HG02840 (cell line): Measurements from ENCODE around the gene GFRA1.

Experiments
- ATAC-seq: cut with Tn5 transposase; IDR thresholded peaks from one replicate; pipeline ENCODE4 v1.9.1; 2021; ENCODE audit warnings: mild to moderate bottlenecking, moderate library complexity, moderate number of reproducible peaks; ENCODE audit not compliant: unreplicated experiment, low FRiP score

GFRA1 gene

DNA sequence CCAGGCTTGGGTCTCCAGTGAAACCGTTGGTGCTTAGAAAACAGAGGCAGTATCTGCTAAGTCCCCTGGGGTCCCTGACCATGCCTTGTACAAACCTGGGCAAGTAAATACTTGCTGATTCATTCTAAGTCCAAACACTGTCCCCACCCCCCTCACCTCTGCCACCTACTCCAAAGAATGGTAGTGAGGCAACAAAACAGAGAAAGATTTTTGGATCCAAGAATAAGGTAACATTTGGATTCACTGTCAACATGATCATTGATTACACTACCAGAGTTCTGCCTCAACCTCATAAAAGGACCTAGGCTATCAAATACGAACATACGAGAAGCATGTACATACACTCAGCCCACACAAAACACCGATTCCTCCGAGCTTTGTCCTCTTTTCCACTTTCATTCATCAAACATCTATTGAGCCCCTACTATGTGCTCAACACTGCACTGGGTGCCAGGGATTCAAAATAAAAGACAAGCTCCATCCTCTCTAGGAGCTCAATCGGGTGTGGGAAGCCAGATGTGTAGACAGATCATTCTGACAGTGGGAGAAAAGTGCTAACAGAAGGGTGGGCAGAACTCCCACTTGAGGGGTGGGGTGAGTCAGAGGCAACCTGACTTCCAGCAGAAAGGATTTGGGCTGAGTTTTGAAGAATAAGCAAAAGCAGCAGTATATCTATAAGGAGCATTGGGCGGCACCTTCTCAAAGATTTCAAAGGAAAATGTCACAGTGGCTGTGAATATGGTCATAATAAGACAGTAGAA, 71.2 kb downstream of the GFRA1 start:
- ATAC-seq, result no peak

DNA sequence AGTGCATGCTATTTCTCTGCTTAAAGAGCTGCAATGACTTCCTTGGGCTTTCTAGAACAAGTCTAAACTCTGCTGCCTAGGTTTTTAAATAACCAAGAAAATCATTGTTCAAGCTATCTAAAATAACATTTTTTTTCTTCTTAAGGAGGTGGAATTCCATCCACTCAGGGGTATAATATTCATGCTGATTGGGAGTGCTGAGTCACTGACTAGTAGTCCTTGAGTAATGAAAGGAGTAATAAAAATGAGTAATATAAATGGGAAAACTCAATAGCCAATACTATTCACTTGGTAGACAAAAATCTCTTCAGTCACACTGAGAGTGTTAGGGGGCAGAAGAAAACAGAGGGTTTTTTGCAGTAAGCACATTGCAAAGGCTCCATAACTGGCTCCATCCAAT, 72.0 kb downstream of the GFRA1 start:
- ATAC-seq, result no peak

DNA sequence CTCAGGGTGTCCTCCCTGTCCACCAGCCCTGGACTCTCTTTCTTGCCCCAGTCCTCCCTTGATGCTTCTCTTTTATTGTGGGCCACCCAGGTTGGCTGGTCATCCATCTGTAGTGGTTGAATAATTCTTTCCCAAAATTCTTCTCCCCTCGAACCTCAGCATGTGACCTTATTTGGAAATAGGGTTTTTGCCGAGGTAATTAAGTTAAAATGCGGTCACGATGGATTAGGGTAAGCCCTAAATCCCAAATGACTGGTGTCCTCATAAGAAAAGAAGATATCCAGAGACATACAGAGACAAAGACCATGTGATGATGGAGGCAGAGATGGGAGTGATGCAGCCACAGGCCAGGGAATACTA, 74.3 kb downstream of the GFRA1 start:
- no peak for ATAC-seq

DNA sequence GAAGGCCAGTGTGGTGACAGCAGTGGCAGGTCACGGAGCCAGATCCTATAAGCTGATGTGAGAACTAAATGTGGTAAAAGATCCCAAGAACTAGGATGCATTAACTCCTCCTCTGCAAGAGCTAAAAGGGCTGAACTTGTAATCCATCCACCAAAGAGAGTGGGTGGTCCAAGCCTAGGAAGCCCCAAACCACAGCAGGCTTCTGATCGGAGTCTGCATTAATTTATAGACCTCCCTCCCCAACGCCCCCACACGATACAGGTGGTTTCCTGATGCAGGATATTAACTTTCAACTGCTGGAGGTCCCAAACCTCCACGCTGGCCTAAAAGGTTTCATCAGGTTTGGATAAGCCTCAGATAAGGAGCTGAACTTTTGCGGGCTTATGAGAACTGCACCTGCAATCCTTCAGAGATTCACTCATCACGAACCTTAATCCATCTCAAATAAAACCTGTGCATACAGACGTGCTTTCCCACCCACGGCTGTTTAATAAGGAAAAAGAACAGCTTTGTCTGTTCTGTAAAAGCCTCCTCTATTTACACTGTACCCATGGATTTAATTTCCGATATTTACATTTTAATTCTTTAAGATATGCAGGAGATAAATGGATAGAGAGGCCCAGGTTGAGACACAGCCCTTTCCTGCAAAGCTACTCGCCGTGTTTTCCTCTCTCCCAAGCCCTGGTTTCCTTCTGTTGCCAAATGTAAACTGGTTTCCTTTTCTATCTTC, 74.9 kb downstream of the GFRA1 start:
- no peak for ATAC-seq

DNA sequence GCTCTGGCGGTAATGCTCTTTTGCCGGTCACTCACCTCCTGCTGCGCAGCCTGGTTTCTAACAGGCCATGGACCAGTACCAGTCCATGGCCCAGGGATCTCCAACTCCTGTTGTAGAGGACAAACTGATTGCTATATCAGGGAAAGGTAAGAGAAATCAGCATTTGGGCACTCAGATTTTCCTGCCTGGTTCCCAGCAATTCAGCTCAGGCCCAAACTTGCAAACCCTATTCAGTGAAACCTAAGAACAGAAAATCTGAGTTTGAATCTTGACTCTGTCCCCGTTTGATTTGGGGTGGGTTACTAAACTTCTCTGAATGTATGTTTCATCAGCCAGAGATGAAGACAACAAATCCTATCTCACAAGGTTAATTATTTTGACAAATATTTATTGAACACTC, 77.4 kb downstream of the GFRA1 start:
- ATAC-seq, result no peak

DNA sequence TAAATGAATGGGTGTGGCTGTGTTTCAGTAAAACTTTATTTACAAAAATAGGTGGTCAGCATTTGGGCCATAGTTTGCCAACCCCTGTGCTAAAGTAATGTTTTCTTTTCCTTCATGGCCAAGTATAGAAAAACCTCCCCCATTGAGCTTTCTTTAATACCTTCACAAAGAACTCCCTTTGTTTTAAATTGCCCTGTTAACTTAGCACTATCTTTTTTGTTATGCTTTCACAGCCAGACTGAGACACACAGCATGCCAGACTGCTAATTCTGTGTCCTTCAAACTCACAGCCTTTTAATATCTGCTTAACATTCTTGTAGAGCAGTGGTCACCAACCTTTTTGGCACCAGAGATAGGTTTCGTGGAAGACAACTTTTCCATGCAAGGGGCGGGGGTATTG, 78.0 kb downstream of the GFRA1 start:
- no peak for ATAC-seq

DNA sequence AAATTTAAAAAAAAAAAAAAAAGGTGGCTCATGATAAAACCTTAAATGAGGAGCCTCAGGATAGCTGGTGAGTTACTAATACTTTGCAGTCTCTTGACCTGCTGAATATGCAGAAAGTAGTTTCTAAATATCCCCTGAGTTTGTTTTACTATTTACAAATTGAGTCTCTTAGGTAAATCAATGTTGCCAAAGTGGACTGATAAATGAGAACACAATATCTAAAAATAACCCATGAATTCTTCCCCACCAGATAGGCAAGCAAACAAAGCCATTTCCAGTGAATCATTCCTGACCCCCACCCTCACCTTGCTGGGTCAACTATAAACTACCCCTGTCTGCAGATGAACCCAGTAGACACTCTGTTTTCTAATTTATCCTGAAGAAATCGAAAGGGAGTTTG, 78.9 kb downstream of the GFRA1 start:
- ATAC-seq, result no peak

DNA sequence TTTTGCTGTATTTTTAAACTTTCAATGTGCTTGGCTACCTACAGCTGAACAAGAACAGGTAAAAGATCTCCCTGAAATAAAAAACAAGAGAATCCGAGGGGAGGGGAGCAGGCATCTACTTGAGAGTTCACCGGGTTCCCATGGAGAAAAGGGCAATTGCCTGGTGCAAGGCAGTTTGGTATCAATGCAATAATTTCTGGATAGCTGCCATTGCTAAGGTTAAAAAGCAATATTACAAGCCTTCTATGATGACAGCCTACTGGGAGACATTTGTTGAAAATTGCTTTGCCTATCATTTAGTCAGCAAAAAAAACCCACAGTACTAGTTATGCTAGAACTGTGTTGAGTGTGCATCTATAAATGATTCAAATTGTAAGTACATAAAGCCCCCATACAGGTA, 82.1 kb downstream of the GFRA1 start:
- no peak for ATAC-seq

DNA sequence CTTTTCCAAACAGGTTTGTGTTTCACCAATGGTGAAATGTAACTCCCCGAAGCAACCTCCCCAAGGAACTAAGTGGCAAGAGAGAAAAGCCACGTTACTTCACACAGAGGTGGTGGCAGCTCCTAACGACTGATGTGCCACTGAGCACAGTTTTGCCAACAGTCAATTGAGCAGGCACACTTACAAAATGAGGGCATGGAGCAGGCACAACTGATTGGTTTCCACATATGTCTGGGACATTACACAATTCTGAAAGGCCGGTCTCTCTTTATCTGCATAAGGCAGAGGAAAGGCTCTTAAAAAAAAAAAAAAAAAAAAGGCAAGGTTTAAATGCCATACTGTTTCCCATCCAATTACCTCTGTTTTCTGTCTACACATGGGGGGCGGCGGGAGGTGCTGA, 86.7 kb downstream of the GFRA1 start:
- no peak for ATAC-seq

DNA sequence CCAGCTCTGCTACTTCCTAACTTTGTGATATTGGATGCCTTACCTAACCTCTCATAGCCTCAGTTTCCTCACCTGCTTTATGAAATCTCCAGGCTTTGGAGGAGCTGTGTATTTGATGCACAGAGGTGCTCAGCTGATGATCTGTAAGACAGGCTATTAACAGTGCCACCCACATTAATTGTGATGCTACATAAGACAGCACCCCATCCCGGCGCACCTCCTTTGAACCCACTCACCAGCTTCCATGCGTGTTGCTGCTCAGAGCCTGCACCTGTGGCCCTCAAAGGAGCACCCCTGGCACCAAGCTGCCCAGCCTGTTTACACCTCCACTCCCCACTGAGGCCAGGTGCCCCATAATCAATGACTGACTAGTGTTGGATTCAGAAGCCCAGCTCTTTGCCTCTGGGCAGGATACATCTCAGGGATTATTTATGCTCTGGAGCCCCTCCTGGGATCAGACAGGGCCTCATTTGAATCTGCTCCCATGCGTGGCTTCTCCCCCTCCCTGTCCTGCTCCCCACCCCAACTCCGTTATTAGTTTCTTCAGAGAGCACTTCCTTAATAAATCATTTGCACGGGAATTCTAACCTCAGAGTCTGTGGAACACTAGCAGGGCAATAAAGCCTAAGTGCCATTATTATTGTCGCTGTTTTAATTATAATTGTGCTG, 87.7 kb downstream of the GFRA1 start:
- no peak for ATAC-seq

DNA sequence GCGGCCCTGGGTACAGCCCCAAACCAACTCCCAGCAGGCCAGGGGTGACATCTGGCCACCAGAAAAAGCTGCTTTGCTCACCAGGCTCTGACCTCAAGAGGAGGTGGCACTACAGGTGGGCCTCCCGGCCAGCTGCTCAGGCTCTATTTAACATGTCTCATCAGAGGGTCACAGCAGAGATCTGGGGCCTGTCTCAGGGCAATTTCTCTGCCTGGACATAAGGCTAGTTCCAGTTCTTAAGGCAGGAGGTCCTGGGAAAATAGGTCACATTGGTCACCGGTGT, 88.6 kb downstream of the GFRA1 start:
- no peak for ATAC-seq

DNA sequence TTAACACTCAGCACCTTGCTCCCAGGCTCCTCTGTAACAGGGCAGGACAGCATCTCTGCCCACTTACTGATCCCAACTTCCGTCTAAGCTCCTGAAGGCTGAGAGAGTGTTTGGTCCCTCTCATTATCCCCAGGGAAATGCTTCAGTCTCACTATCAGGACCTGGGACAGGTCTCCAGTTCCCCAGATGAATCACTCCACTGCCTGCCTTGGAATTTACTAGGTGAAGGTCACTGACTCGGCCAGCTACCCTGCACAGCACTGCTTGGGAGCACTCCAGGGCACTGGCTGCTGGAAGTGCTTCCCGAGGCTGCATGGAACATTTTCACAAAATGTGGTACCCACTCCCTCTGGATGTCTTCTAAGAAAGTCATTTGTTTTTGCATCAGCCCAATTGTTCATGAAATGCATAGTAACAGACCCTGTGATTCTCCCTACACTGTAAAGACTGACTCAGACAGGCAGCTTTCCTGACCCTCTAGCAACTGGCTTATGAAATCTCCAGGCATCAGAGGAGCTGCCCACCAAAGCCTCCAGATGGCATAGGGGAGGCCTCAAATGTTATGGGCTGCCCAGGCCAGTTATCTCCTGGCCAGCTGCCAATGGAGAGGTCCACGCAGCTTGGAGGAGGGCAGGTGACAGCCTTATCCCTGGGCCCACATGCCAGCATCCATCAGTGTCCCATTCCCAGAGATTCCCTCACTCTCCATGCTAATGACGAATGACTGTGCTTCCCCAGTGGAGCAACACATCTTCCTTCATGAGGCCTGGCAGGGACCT, 89.1 kb downstream of the GFRA1 start:
- ATAC-seq, result no peak

DNA sequence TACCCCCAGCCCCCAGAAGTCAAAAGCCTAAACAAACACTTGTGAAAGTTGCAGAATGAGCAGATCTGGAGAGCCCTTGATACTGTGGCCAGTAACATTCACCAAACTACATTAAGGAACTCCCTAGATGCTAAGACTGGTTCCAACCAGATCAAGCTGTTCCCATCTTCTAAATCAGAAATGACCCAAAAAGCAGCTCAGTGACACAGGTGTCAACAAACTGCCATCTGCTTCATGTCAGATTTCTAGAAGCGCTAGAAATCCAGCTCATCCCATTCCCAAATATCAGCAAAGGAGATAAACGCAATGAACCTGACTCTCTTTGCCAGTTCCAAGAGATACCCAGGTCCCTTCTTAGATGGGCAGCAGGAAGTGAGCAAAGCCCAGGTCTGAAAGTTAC, 90.6 kb downstream of the GFRA1 start:
- ATAC-seq, result no peak

DNA sequence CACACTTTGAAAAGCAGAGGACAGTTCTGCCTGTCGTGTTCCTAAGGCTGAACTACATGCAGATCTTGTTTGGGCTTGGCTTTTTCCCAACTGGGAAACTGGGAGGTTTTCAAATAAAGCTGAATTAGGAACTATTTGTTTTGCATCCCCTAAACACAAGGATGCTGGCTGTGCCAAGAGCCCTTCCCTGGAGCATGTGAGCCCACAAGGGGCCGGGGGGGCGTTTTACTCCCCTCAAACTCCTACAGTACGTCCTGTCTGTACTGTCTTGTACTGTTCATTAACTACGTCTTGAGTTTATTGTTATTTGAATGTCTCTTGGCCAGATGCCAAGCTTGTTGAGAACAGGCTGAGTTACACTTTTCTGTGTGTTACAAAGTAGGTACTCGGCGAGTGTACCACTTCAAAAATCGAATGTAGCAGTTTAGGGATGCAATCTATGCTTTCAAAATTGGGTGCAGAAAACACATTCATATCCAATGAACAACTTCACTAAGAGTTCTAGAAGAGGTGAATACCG, 94.9 kb downstream of the GFRA1 start:
- no peak for ATAC-seq

DNA sequence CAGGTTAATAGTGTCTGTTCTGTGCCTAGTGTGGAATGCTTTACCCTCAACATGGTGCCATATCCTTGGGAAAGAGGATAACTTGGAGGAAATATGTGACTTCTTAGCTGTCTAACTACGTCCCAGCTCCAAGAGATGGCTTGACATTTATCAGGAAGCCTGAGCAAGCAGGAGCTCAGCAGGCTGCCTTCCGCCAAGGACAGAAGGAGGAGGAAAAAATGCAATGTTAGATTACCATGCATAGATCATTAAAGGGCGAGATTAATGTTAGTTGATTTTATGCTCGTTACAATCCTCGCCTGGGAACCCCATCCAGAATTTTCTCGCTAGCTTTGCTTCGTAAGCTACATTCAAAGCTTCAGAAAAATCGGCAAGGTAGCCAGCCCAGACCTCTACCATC, 97.8 kb downstream of the GFRA1 start:
- ATAC-seq, result no peak

DNA sequence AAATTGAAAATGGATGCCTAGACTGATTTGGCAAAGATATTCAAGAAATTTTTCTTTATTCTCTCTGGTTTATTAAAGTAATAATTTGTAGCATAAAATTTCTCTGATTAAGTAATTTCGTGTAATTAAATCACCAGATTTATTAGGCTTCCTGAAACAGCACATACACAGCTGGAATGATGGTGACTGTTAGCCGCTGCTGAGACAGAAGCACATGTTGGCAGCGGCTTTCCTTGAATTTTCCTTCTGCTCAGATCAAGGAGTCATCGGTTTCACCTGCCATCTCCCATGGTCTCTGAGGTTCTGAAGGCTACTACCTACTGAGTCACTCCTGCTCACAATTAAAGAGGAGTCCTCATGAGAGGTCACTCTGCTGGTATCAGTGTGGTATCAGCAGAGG, 101.5 kb downstream of the GFRA1 start:
- ATAC-seq, result no peak

DNA sequence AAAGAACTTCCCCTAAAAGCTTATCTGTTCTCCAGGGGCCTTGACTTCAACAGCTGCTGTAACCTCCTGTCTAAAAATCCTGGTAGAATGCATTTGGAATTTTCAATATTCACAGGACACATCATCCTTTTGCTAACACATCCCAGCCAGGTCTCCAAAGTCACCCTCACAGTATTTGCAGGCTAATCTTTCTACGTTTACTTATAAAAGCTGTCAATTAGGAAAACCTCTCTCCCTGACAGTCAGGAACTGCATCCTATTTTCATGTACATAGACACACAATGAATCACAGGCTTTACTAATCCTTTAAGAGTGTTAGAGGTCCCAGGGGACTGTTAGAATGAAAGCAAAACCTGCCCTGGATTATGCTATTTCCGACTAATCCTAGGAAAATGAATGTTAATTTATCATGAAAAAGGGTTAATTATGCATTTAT, 102.2 kb downstream of the GFRA1 start:
- ATAC-seq, result no peak

DNA sequence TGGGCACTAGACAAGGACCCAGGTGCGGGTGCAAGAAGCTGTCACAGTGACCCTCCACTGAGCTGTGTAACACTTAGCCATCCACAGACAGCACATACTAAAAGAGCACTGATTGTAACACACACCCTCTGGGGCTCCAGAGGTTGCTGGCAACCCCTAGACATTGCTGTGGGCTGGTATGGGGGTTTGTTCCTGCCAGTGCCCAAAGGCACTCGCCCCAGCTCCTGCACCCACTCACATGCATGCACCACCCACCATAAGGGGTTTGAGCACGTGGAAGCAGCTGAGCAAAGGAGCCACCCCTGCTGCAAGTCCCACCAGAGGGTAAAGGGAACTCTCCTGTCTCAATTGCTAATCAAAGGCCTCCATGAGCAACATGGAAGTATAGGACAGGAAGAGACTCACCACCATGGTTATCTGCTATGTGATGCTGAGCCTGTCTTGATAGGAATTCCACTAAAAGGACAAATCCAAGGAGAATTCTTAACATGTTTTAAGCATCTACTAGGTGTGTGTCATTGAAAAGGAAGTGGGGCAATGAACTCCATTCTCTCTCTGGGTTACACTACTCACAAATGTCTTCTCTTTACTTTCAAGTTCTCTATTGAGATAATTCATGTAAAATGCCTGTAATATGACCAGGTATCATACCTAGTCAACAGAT, 103.1 kb downstream of the GFRA1 start:
- no peak for ATAC-seq

DNA sequence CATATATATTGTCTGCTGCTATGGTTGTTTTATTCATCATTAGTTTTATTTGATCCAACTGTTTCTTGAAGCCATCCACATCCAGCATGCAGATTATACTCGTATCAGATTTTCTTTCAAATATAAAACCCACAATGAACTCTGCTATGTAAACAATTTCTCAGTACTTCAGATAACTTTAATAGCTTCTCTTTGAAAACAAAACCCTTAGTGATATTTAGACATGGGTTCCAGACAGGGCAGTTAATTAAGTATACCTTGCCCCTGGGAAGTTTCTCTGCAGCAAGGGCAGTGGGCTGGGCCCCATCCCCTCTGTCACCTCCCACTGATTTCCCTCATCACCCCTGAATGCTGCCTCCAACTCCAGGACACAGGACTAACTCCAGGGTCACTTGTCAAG, 104.3 kb downstream of the GFRA1 start:
- ATAC-seq, result no peak

DNA sequence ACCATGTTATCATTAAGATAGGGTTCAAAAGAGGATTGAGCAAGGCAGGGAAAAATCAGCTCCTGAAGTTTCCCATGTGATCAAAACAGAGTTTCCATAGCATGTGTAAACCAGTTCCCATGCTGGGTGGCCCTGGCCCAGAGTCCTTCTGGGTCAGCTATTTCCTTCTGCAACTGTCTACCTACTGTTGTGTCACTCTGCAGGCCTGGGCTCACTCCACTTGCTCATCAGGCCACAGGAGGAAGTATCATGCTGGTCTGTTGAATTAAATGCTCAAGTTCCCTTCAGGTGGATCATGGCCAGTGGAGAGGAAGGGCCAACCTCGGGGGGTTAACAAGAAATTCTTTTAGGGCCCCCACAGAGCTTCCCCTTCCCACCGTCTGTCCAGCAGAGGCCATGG, 104.7 kb downstream of the GFRA1 start:
- no peak for ATAC-seq
